ENCODE measurements around the gene HTT.

GRCh38 chr4:3121110-3121509 lies 46.6 kb downstream of the HTT start:
- TF ChIP-seq POLR2AphosphoS5 (IDR thresholded peaks at IDR 0.05; ENCODE audit: borderline replicate concordance, low read depth, low read length): no peak
- TF ChIP-seq EZH2 (IDR thresholded peaks at IDR 0.05): no peak
- no peak for TF ChIP-seq FOXP2 (optimal IDR thresholded peaks at IDR 0.05; ENCODE audit: control extremely low read depth, extremely low read length, insufficient read depth)
